HepG2 (cell line): Measurements from ENCODE around the gene PHKA1.

Experiments used
- ELF4 ChIP-seq: sonication (generic); formaldehyde crosslinking; IDR thresholded peaks from 2 replicates; pipeline ENCODE4 v1.5.0; 2020; ENCODE audit warnings: missing genetic modification reagents, mild to moderate bottlenecking, moderate library complexity, borderline replicate concordance
- ZBTB44 ChIP-seq: sonication (generic); formaldehyde crosslinking; IDR thresholded peaks from 2 replicates; pipeline ENCODE4 v1.4.0; 2020; ENCODE audit warnings: missing genetic modification reagents
- ZNF263 ChIP-seq: sonication (generic); formaldehyde crosslinking; IDR thresholded peaks from 2 replicates; pipeline ENCODE4 v1.4.0; 2020; ENCODE audit warnings: missing genetic modification reagents

- TF ChIP-seq ELF4 (no peak), ZNF263 (CRISPR knock-in tag) (no peak), ZBTB44 (no peak)
Observed at GRCh38 chrX:72576141-72576894, 137.8 kb downstream of the PHKA1 start.
